Measurements from ENCODE around the gene HACD2.

Gene HACD2

GRCh38 chr3:123527046-123527445 is 57.8 kb downstream of the HACD2 start:
- no peak for DNase-seq (ENCODE audit: low read depth)
- H3K4me3 ChIP-seq (ENCODE audit: low read depth, low read length): no peak overlapping the region
- no peak for TF ChIP-seq CTCF (conservative IDR thresholded peaks at IDR 0.05; ENCODE audit: low read depth, low read length)

GRCh38 chr3:123526474-123526873 is 58.4 kb downstream of the HACD2 start:
- no peak for TF ChIP-seq CTCF (conservative IDR thresholded peaks at IDR 0.05; ENCODE audit: low read depth, low read length)
- DNase-seq (ENCODE audit: low read depth): no peak
- H3K4me3 ChIP-seq (ENCODE audit: low read depth, low read length): no peak overlapping the region

- H3K4me3 ChIP-seq (ENCODE audit: low read depth, low read length): no peak overlapping the region
- TF ChIP-seq CTCF (conservative IDR thresholded peaks at IDR 0.05; ENCODE audit: low read depth, low read length): no peak
- DNase-seq (ENCODE audit: low read depth): no peak
Measured at GRCh38 chr3:123525433-123525832, 59.4 kb downstream of the HACD2 start.

- no peak overlapping the region for H3K4me3 ChIP-seq (ENCODE audit: low read depth, low read length)
- no peak for DNase-seq (ENCODE audit: low read depth)
- no peak for TF ChIP-seq CTCF (conservative IDR thresholded peaks at IDR 0.05; ENCODE audit: low read depth, low read length)
Measured at GRCh38 chr3:123524981-123525380, 59.9 kb downstream of the HACD2 start.

GRCh38 chr3:123523023-123523412 is 61.8 kb downstream of the HACD2 start:
- DNase-seq (ENCODE audit: low read depth): no peak
- no peak for TF ChIP-seq CTCF (conservative IDR thresholded peaks at IDR 0.05; ENCODE audit: low read depth, low read length)
- H3K4me3 ChIP-seq (ENCODE audit: low read depth, low read length): no peak overlapping the region

GRCh38 chr3:123522320-123523022 is 62.4 kb downstream of the HACD2 start:
- no peak overlapping the region for H3K4me3 ChIP-seq (ENCODE audit: low read depth, low read length)
- no peak for TF ChIP-seq CTCF (conservative IDR thresholded peaks at IDR 0.05; ENCODE audit: low read depth, low read length)
- no peak for DNase-seq (ENCODE audit: low read depth)

Data from choroid plexus epithelial cell (primary cell).